ENCODE measurements around the gene HDAC9.
"Not testable (repeated sequence)": the region's sequence is repeated elsewhere in the genome, so short reads cannot be mapped to it uniquely, and the experiment has no call there.

Gene HDAC9

DNA sequence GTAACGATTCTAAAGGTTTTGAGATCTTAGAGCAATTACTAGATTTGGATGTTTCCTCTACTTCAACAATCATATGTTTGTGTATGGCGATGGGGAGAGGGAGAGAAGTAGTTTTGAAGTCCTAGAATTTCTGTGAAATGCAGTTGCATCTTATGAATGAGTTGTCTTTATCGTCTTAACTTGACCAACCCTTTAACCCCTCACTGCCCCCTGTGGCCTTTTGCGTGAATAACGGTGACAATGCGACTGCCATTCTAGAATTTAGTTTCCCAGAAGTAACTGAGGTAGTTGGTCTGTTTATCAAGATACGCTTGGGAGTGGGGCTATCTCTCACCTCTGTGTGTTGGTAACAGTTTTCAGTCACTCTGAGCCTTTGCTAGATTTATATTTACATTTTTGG lies 204.6 kb downstream of the HDAC9 start:
- Mint-ChIP-seq H3K4me1 (ENCODE audit: low read depth in 2 of 2) (no peaks in the 10 kb centered on the region), H3K36me3 (ENCODE audit: insufficient read depth) (no peaks in the 10 kb centered on the region), H3K9me3 (no peaks in the 10 kb centered on the region), H3K27ac (no peak overlapping the region), H3K27me3 (no peaks in the 10 kb centered on the region), H3K4me3 (no peak overlapping the region)
- ATAC-seq (replicated peaks) (no peak), DNase-seq (no peak)

DNA sequence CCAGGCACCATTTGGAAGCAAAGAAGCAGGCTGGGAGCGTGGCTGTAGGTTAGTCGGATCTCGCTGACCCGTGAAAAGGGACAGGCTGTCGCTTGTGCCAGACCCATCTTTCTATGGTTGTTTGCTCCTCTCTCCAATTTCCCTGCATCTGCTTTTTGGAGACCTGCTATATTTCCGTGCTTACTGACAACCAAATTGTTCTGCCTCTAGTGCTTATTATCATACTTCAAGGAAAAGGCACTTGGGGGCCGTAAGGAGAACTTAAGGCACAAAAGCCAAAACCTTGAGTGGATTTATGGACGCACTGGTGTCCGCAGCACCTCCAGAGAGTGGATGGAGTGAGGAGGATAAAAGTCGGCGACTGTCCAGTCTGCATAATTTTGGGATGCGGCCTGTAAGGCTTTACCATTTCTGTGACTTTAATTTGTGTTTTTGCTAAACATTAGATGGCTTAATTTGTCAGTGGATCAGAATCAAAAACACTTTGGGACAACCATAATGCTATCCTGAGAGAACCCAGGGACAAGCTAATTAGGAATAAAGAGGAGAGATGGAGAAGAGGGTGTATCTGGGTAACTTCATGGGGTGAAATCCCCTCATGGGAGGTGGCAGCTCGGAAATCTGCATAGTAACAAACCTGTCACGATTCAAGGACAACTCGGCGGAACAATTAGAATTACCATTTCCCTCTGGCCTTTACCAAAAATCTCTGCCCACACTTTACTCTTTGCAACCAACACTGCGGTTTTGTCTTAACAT lies 206.7 kb downstream of the HDAC9 start:
- ATAC-seq (replicated peaks) (no peak), DNase-seq (no peak)
- no peaks in the 10 kb centered on the region for H3K4me1 Mint-ChIP-seq (ENCODE audit: low read depth in 2 of 2)
- H3K36me3 Mint-ChIP-seq (ENCODE audit: insufficient read depth), result no peaks in the 10 kb centered on the region
- H3K9me3 Mint-ChIP-seq, result no peaks in the 10 kb centered on the region
- H3K27me3 Mint-ChIP-seq, result no peaks in the 10 kb centered on the region
- H3K4me3 Mint-ChIP-seq, result no peak overlapping the region
- no peak overlapping the region for H3K27ac Mint-ChIP-seq

GRCh38 chr7:18703685-18704084 lies 208.1 kb downstream of the HDAC9 start:
- H3K27me3 Mint-ChIP-seq, result no peaks in the 10 kb centered on the region
- DNase-seq (no peak), ATAC-seq (replicated peaks) (no peak)
- H3K36me3 Mint-ChIP-seq (ENCODE audit: insufficient read depth), result no peaks in the 10 kb centered on the region
- no peaks in the 10 kb centered on the region for H3K9me3 Mint-ChIP-seq
- H3K4me1 Mint-ChIP-seq (ENCODE audit: low read depth in 2 of 2), result peaks cover 3 to 7% of the 10 kb centered on the region in 2 donors
- no peak overlapping the region for H3K4me3 Mint-ChIP-seq
- H3K27ac Mint-ChIP-seq, result no peak overlapping the region

DNA sequence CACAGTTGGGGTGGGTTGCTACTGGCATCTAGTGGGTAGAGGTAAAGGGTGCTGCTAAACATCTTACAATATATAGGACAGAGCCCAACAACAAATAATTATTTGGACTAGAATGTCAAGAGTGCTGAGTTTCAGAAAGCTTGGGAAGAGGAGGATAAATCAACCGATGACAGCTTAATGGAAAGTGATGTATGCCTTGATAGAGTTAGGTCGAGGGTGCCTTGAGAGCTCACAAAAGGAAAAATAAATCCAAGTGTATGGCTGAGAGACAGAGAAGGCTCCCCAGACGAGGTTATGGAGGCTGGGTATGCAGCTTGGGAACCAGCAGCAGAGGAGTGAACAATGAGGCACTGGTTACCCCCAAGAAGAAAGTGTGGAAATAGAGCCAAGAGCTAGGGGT lies 211.1 kb downstream of the HDAC9 start:
- no peak overlapping the region for H3K4me3 Mint-ChIP-seq
- peaks cover 2% of the 10 kb centered on the region for H3K36me3 Mint-ChIP-seq (ENCODE audit: insufficient read depth)
- DNase-seq (no peak), ATAC-seq (replicated peaks) (no peak)
- H3K4me1 Mint-ChIP-seq (ENCODE audit: low read depth in 2 of 2), result peaks cover 3 to 7% of the 10 kb centered on the region in 2 donors
- no peaks in the 10 kb centered on the region for H3K27me3 Mint-ChIP-seq
- H3K27ac Mint-ChIP-seq, result no peak overlapping the region
- H3K9me3 Mint-ChIP-seq, result no peaks in the 10 kb centered on the region

DNA sequence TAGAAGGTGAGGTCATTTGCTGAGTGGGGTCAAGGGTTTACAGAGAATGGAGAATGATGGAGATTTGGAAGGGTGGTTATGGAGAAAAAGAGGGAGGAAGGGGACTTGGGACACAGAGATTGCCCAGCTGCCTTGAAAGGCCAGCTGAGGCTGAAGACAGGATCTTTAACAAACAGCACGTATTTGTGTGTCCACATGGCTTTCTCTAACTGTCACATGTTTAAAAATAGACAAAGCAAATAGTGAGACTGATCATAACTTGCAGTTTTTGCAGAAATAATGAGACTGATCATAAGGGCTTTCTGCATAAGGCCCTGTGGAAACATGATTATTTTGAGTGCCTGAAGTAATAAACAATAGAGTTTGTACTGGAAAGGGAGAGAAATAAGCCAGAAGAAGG lies 212.7 kb downstream of the HDAC9 start:
- Mint-ChIP-seq H3K36me3 (ENCODE audit: insufficient read depth) (peaks cover 2% of the 10 kb centered on the region), H3K27me3 (no peaks in the 10 kb centered on the region), H3K4me1 (ENCODE audit: low read depth in 2 of 2) (peaks cover 3 to 7% of the 10 kb centered on the region in 2 donors), H3K9me3 (no peaks in the 10 kb centered on the region), H3K27ac (no peak overlapping the region), H3K4me3 (no peak overlapping the region)
- ATAC-seq (replicated peaks) (no peak), DNase-seq (no peak)

DNA sequence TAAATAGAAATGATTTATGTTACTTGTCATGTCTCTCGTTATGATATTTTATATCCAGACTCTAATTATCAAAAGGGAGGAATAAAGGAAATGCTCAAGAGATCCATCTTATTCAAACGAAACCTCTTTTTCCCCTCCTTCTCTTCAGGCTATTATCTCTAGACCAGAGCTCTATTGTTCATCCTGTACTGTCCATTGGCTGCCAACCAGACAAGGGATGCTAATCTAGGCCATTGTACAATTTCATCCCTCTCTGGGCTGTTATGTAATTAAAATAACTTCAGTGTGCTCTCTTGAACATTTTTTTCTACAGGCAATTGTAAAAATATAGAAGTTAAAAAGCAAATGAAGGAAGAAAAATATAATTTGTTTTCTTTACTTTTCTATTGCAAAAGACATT lies 220.4 kb downstream of the HDAC9 start:
- Mint-ChIP-seq H3K4me3 (no peak overlapping the region), H3K27me3 (no peaks in the 10 kb centered on the region), H3K36me3 (ENCODE audit: insufficient read depth) (peaks cover 2% of the 10 kb centered on the region), H3K27ac (no peak overlapping the region), H3K9me3 (no peaks in the 10 kb centered on the region), H3K4me1 (ENCODE audit: low read depth in 2 of 2) (no peaks in the 10 kb centered on the region)
- ATAC-seq (replicated peaks) (no peak), DNase-seq (no peak)

DNA sequence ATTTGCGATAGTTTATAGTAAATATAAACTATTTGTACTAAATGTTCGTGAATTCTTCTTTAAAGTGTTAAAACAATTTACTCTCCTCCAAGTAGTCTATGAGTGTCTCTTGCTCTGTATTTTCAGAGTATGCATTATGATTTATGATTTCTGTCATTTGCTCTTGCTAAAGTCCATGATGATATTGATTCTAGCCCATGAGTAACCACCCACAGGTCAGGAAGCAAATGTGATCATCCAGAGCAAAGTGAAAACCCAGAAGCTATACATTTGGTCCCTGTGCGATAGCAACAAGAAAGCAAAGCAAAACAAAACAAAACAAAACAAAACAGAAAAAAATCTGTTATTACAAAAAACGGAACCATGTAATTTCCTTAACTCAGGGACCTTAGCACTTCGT lies 225.9 kb downstream of the HDAC9 start:
- Mint-ChIP-seq H3K4me1 (ENCODE audit: low read depth in 2 of 2) (no peaks in the 10 kb centered on the region), H3K9me3 (no peaks in the 10 kb centered on the region), H3K36me3 (ENCODE audit: insufficient read depth) (no peaks in the 10 kb centered on the region), H3K27ac (no peak overlapping the region), H3K4me3 (no peak overlapping the region), H3K27me3 (no peaks in the 10 kb centered on the region)
- no peak for DNase-seq
- no peak for ATAC-seq (replicated peaks)

GRCh38 chr7:18724318-18724717 lies 228.8 kb downstream of the HDAC9 start:
- DNase-seq (no peak), ATAC-seq (replicated peaks) (no peak)
- H3K4me1 Mint-ChIP-seq (ENCODE audit: low read depth in 2 of 2), result no peaks in the 10 kb centered on the region
- H3K27me3 Mint-ChIP-seq, result no peaks in the 10 kb centered on the region
- no peaks in the 10 kb centered on the region for H3K9me3 Mint-ChIP-seq
- H3K4me3 Mint-ChIP-seq, result no peak overlapping the region
- H3K36me3 Mint-ChIP-seq (ENCODE audit: insufficient read depth), result peaks cover 3% of the 10 kb centered on the region
- no peak overlapping the region for H3K27ac Mint-ChIP-seq

DNA sequence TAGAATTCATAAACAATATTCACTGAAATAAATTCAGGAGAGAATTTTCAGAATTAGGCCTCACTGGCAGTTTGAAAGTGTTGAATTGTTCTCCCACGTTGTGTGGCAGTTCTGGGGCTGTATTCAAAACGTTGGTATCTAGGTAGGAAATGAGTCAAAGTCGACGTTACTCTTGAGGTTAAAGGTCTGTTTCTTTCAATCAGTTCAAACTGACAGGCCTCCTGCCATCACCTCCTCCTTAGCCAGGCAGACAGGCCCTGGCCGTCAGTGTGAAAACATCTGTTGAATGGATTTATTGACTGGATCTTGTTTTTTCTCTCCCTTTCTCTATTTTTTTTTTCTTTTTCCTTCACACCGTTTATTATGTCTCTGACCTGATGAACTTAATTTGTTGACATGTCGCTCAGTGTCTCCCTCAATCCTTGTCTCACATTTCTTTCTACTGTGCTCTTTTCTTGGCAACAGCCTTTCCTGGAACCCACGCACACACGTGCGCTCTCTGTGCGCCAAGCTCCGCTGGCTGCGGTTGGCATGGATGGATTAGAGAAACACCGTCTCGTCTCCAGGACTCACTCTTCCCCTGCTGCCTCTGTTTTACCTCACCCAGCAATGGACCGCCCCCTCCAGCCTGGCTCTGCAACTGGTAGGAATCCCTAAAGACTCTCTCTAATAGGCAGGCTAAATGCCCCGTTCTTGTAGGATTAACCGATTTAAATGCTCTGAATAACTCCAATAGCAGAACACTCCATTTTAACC lies 231.7 kb downstream of the HDAC9 start:
- Mint-ChIP-seq H3K9me3 (no peaks in the 10 kb centered on the region), H3K4me3 (no peak overlapping the region), H3K36me3 (ENCODE audit: insufficient read depth) (peaks cover 3% of the 10 kb centered on the region), H3K27ac (no peak overlapping the region), H3K4me1 (ENCODE audit: low read depth in 2 of 2) (no peaks in the 10 kb centered on the region), H3K27me3 (no peaks in the 10 kb centered on the region)
- DNase-seq (no peak), ATAC-seq (replicated peaks) (no peak)

GRCh38 chr7:18736012-18736411 lies 240.5 kb downstream of the HDAC9 start:
- not testable (repeated sequence) for H3K4me3 Mint-ChIP-seq; ATAC-seq (replicated peaks); H3K4me1 Mint-ChIP-seq (ENCODE audit: low read depth in 2 of 2)

GRCh38 chr7:18740579-18740988 lies 245.0 kb downstream of the HDAC9 start:
- Mint-ChIP-seq H3K27ac (no peak overlapping the region), H3K36me3 (ENCODE audit: insufficient read depth) (peaks cover 1% of the 10 kb centered on the region), H3K9me3 (peaks cover 0 to 3% of the 10 kb centered on the region in 2 donors), H3K4me1 (ENCODE audit: low read depth in 2 of 2) (peaks cover 0 to 6% of the 10 kb centered on the region in 2 donors), H3K4me3 (no peak overlapping the region), H3K27me3 (no peaks in the 10 kb centered on the region)
- ATAC-seq (replicated peaks) (no peak), DNase-seq (no peak)

More at GRCh38 chr7:18736012-18736411, 240.5 kb downstream of the HDAC9 start:
- H3K9me3 Mint-ChIP-seq; H3K27me3 Mint-ChIP-seq; H3K27ac Mint-ChIP-seq; H3K36me3 Mint-ChIP-seq (ENCODE audit: insufficient read depth); DNase-seq: not testable (repeated sequence)

DNA sequence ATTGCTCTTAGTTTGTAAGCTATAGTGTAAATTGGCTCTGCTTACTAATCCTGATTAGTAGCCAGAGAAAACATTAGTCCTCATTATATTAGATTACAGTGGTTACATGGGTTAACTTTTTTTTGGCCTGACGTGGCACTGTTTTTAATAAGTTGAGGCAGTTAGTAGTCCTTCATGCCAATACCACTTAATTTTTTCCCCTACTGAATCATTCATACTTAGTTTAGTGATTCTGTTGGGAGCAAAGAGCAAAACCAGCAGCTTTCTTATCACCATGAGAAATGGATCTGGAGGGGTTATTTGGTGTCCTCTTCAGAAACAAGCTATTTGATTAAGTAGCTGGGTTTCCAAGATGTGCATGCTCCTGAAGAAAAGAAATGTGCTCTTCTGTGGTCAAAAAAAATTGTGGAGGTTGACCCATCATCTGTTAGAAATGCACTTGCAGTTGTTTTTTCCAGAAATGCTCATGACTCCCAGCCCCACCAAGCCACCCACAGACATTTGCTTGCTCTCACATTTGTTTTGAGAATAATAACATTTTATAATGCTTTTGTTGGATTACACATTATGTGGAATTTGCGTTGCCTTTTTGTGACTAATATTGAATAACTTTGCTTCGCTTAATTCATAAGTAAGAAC lies 258.5 kb downstream of the HDAC9 start:
- H3K4me1 Mint-ChIP-seq (ENCODE audit: low read depth in 2 of 2), result no peaks in the 10 kb centered on the region
- no peaks in the 10 kb centered on the region for H3K9me3 Mint-ChIP-seq
- no peak for ATAC-seq (replicated peaks)
- no peak for DNase-seq
- H3K4me3 Mint-ChIP-seq, result no peak overlapping the region
- H3K27ac Mint-ChIP-seq, result no peak overlapping the region
- no peaks in the 10 kb centered on the region for H3K27me3 Mint-ChIP-seq
- no peaks in the 10 kb centered on the region for H3K36me3 Mint-ChIP-seq (ENCODE audit: insufficient read depth)

DNA sequence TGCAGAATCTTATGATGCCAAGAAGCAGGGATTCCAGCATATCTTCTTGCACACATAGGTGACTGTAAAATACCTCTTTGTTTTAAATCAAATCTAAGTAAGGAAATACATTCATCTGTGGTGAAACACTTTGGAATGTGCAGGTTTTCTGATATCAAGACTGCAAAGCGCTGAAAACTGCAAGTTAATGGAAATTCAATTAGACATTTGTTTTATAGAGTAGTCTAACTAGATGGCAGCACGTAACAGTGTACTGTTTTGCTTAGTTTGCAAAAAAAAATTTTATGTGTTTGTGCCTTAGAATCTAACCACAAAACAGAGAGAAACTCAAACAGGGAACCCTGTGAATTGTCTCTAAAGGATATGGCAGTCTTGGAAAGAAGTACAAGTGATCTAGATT lies 259.2 kb downstream of the HDAC9 start:
- H3K4me1 Mint-ChIP-seq (ENCODE audit: low read depth in 2 of 2), result no peaks in the 10 kb centered on the region
- no peak for DNase-seq
- H3K4me3 Mint-ChIP-seq, result no peak overlapping the region
- no peaks in the 10 kb centered on the region for H3K27me3 Mint-ChIP-seq
- no peaks in the 10 kb centered on the region for H3K9me3 Mint-ChIP-seq
- ATAC-seq (replicated peaks), result no peak
- H3K27ac Mint-ChIP-seq, result no peak overlapping the region
- H3K36me3 Mint-ChIP-seq (ENCODE audit: insufficient read depth), result no peaks in the 10 kb centered on the region

GRCh38 chr7:18755793-18756192 lies 260.2 kb downstream of the HDAC9 start:
- DNase-seq, result no peak
- Mint-ChIP-seq H3K36me3 (ENCODE audit: insufficient read depth) (no peaks in the 10 kb centered on the region), H3K27me3 (no peaks in the 10 kb centered on the region), H3K4me3 (no peak overlapping the region), H3K9me3 (no peaks in the 10 kb centered on the region), H3K27ac (no peak overlapping the region), H3K4me1 (ENCODE audit: low read depth in 2 of 2) (no peaks in the 10 kb centered on the region)
- no peak for ATAC-seq (replicated peaks)

All from effector memory CD8-positive, alpha-beta T cell (primary cell).